Dermis blood vessel endothelial cell (primary cell): Measurements from ENCODE around the gene ETDC. TPM values are rescaled to one million over a fixed set of nuclear protein-coding genes. Genes with fewer than 3 reads are reported as not detected.
"Not testable (repeated sequence)": the region's sequence is repeated elsewhere in the genome, so short reads cannot be mapped to it uniquely, and the experiment has no call there.

Experiments used
- DNase-seq: peaks from one replicate; pipeline ENCODE4 v3.0.0; 2010
- total RNA-seq: library from RNA; depleted of rRNA; stranded (reverse); fragments of >200 nt; gene quantifications from 2 replicates; pipeline ENCODE4 v1.2.3, GENCODE V29; 2014

ETDC gene
- not detected in 2 replicates for total RNA-seq

GRCh38 chrX:135309430-135309923 lies at the start of gene ETDC:
TSS of gene ETDC (plus strand) at chrX:135309480. CDS start at chrX:135309480, 0 bp downstream.
- DNase-seq, result no peak

- DNase-seq, result not testable (repeated sequence)
Measured at GRCh38 chrX:135260976-135261375, 48.3 kb upstream of the ETDC start.

- not testable (repeated sequence) for DNase-seq
Measured at GRCh38 chrX:135263376-135263775, 45.9 kb upstream of the ETDC start.

- no peak for DNase-seq
Measured at GRCh38 chrX:135264206-135264605, 45.1 kb upstream of the ETDC start.

GRCh38 chrX:135273162-135273561 lies 36.1 kb upstream of the ETDC start:
- no peak for DNase-seq

GRCh38 chrX:135275973-135276372 lies 33.3 kb upstream of the ETDC start:
- DNase-seq, result no peak

GRCh38 chrX:135287266-135287823 lies 21.9 kb upstream of the ETDC start:
- DNase-seq, result no peak

GRCh38 chrX:135295238-135295943 lies 13.9 kb upstream of the ETDC start:
- DNase-seq, result peak; percentile 48

GRCh38 chrX:135295944-135296305 lies 13.4 kb upstream of the ETDC start:
- no peak for DNase-seq

- no peak for DNase-seq
Measured at GRCh38 chrX:135302269-135302873, 6.9 kb upstream of the ETDC start.

- DNase-seq, result no peak
Measured at GRCh38 chrX:135304741-135305140, 4.5 kb upstream of the ETDC start.

GRCh38 chrX:135307171-135307570 lies 2.1 kb upstream of the ETDC start:
- DNase-seq, result no peak

GRCh38 chrX:135308345-135308855 lies 880 bp upstream of the ETDC start:
- no peak for DNase-seq

- DNase-seq, result no peak
Measured at GRCh38 chrX:135315864-135316263, 6.6 kb downstream of the ETDC start.

- DNase-seq, result no peak
Measured at GRCh38 chrX:135324463-135324862, 15.2 kb downstream of the ETDC start.

- not testable (repeated sequence) for DNase-seq
Measured at GRCh38 chrX:135325036-135325818, 15.9 kb downstream of the ETDC start.

GRCh38 chrX:135327299-135327698 lies 18.0 kb downstream of the ETDC start:
- DNase-seq, result peak; percentile 43

GRCh38 chrX:135328421-135329005 lies 19.2 kb downstream of the ETDC start:
- DNase-seq, result no peak

- DNase-seq, result no peak
Measured at GRCh38 chrX:135330706-135331105, 21.4 kb downstream of the ETDC start.

GRCh38 chrX:135331525-135331924 lies 22.2 kb downstream of the ETDC start:
- DNase-seq, result no peak

- DNase-seq, result no peak
Measured at GRCh38 chrX:135340831-135341230, 31.6 kb downstream of the ETDC start.

- peak; percentile 70 for DNase-seq
Measured at GRCh38 chrX:135345107-135345589, 35.9 kb downstream of the ETDC start.
